22Rv1 (cell line): ENCODE results near the gene HIVEP3.

Experiments used
- ZFX ChIP-seq: fragments of 450-650 bp; IDR thresholded peaks from 2 replicates; pipeline ENCODE4 v1.6.1; 2017; ENCODE audit warnings: antibody characterized with exemption, borderline replicate concordance
- TF ChIP-seq, protein P1 (sequence below): fragments of 450-650 bp; IDR thresholded peaks from 2 replicates; pipeline ENCODE4 v1.5.1; 2017; ENCODE audit warnings: mild to moderate bottlenecking

DNA sequence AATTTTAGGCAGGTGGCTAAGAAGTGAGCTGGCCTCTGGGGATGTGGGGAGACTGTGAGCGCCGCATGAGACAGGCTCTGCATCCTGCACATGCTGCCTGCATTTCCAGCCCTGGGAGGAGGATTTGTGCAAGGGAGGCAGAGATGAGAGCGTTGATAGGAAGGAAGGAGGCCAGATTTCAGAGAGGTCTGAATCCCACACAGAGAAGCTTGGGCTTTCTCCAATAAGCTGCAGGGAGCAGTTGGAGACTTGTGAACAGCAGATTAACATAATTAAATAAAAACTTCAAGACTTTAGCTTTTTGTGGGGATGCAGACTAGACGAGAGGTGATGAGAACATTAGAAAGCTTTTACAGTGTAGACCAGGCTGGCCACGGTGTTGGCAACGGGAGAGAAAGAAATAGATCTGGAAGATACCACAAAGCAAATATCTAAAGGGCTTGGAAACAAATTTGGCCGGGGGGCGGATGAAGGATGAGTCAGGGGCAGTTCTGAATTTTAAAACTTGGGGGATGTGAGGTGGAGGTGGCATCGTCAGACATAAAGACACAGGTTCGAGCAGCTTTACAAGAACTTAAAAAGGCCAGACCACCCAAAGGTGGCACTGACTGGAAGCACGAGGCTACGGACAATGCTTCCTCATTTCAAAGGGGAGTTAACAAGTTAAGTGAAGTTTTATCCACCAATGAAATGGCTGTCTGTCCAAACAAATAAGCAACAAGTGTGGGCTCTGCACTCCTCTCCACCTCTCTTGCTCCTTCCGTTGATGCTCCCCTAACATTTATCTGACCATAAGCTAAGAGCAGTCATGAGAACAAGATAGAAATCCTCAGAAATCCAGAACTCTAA lies 57.0 kb downstream of the HIVEP3 start:
- TF ChIP-seq, protein P1, sequence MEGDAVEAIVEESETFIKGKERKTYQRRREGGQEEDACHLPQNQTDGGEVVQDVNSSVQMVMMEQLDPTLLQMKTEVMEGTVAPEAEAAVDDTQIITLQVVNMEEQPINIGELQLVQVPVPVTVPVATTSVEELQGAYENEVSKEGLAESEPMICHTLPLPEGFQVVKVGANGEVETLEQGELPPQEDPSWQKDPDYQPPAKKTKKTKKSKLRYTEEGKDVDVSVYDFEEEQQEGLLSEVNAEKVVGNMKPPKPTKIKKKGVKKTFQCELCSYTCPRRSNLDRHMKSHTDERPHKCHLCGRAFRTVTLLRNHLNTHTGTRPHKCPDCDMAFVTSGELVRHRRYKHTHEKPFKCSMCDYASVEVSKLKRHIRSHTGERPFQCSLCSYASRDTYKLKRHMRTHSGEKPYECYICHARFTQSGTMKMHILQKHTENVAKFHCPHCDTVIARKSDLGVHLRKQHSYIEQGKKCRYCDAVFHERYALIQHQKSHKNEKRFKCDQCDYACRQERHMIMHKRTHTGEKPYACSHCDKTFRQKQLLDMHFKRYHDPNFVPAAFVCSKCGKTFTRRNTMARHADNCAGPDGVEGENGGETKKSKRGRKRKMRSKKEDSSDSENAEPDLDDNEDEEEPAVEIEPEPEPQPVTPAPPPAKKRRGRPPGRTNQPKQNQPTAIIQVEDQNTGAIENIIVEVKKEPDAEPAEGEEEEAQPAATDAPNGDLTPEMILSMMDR, result no peak
- TF ChIP-seq ZFX, result no peak
